PC-9 (cell line): ENCODE measurements around the gene SPTLC1. TPM values are rescaled to one million over a fixed set of nuclear protein-coding genes. Genes with fewer than 3 reads are reported as not detected.

ENCODE experiments used
- BruUV-seq: library from RNA; stranded (reverse); fragments of 400-500 nt; replicated peaks from 2 replicates; lab custom pipeline; 2021; lab: Mats Ljungman, UMichigan
- CTCF ChIA-PET: fragments of 300-600 bp; sonication (Branson Sonifier 250); formaldehyde crosslinking; loops from one replicate; lab custom pipeline; 2022; ENCODE audit warnings: antibody characterized with exemption; lab: Charles Lee
- POLR2A ChIA-PET: fragments of 300-600 bp; sonication (Branson Sonifier 250); formaldehyde crosslinking; loops from one replicate; lab custom pipeline; 2022; ENCODE audit warnings: antibody characterized with exemption; ENCODE audit not compliant: unreplicated experiment; lab: Charles Lee
- DNase-seq, 2 experiments: peaks; one replicate each; pipeline versions ENCODE4 v3.0.0 to v3.0.0-alpha.2; 2015 to 2022; ENCODE audit warnings: mixed read lengths in 1 of 2
- H2AFZ ChIP-seq: fragments of 200-600 bp; sonication (generic); 2 replicates; pipeline ENCODE4 v1.8.1; 2017; ENCODE audit warnings: antibody characterized with exemption
- H3F3A ChIP-seq: fragments of 200-600 bp; sonication (generic); 2 replicates; pipeline ENCODE4 v1.8.1; 2017; ENCODE audit warnings: antibody characterized with exemption, mild to moderate bottlenecking, low read depth; ENCODE audit not compliant: insufficient read depth
- H3K27ac ChIP-seq: fragments of 200-600 bp; sonication (generic); 2 replicates; pipeline ENCODE4 v1.6.1; 2016; ENCODE audit warnings: mixed run types
- H3K27me3 ChIP-seq: fragments of 200-600 bp; sonication (generic); 2 replicates; pipeline ENCODE4 v1.6.1; 2016; ENCODE audit warnings: low read depth, mixed run types; ENCODE audit not compliant: insufficient read depth
- H3K36me3 ChIP-seq: fragments of 200-600 bp; sonication (generic); 2 replicates; pipeline ENCODE4 v1.6.1; 2016; ENCODE audit warnings: low read depth, mixed run types
- H3K4me1 ChIP-seq: fragments of 200-600 bp; sonication (generic); replicated peaks from 2 replicates; pipeline ENCODE4 v1.6.1; 2016; ENCODE audit warnings: mixed run types; ENCODE audit not compliant: insufficient read depth
- H3K4me2 ChIP-seq: fragments of 200-600 bp; sonication (generic); 2 replicates; pipeline ENCODE4 v1.6.1; 2017; ENCODE audit warnings: mixed run types
- H3K4me3 ChIP-seq: fragments of 200-600 bp; sonication (generic); 2 replicates; pipeline ENCODE4 v1.6.1; 2016; ENCODE audit warnings: mixed run types
- H3K79me2 ChIP-seq: fragments of 200-600 bp; sonication (generic); 2 replicates; pipeline ENCODE4 v1.6.1; 2017; ENCODE audit warnings: low read depth, mixed run types
- H3K9me2 ChIP-seq: fragments of 200-600 bp; sonication (generic); 2 replicates; pipeline ENCODE4 v1.8.1; 2017; ENCODE audit warnings: mild to moderate bottlenecking; ENCODE audit not compliant: insufficient read depth
- H3K9me3 ChIP-seq: fragments of 200-600 bp; sonication (generic); 2 replicates; pipeline ENCODE4 v1.8.1; 2016; ENCODE audit warnings: low read depth; ENCODE audit not compliant: insufficient read depth
- H4K20me1 ChIP-seq: fragments of 200-600 bp; sonication (generic); 2 replicates; pipeline ENCODE4 v1.8.1; 2017; ENCODE audit not compliant: insufficient read depth
- CTCF ChIP-seq: fragments of 200-600 bp; sonication (generic); conservative IDR thresholded peaks from 2 replicates; pipeline ENCODE4 v1.6.1; 2017; ENCODE audit warnings: mixed run types, antibody characterized with exemption, mild to moderate bottlenecking, moderate library complexity
- EZH2 ChIP-seq: fragments of 200-600 bp; sonication (generic); IDR thresholded peaks from 2 replicates; pipeline ENCODE4 v1.8.0; 2017; ENCODE audit warnings: antibody characterized with exemption, low read depth
- intact Hi-C: fragments of 100-400 bp; cut with micrococcal nuclease; formaldehyde crosslinking; loops from one replicate; pipeline ENCODE4 v1.10.0; 2022; ENCODE audit not compliant: unreplicated experiment
- total RNA-seq: library from RNA; stranded (reverse); gene quantifications from 2 replicates; pipeline ENCODE4 v1.2.3, GENCODE V29; 2021

The SPTLC1 gene
- total RNA-seq, 1 experiment from 2014 or later: 103 TPM

GRCh38 chr9:92100237-92100911 lies 14.8 kb downstream of the SPTLC1 start:
- H3K79me2 ChIP-seq: peaks cover 32% of the 10 kb centered on the region
- H2AFZ ChIP-seq: no peak overlapping the region
- DNase-seq: peak; percentile 85 to 87
- H3K4me3 ChIP-seq: peak overlapping the region; percentile 39; the same call in 1 of the 2 replicates
- peaks cover 20% of the 10 kb centered on the region; the same call in 1 of the 2 replicates for H3F3A ChIP-seq
- H3K9me3 ChIP-seq: no peaks in the 10 kb centered on the region
- H3K27ac ChIP-seq: peak overlapping the region; percentile 66
- H3K4me2 ChIP-seq: peak overlapping the region; percentile 65
- no peaks in the 10 kb centered on the region for H3K9me2 ChIP-seq
- CTCF ChIA-PET: no interaction called here
- H3K36me3 ChIP-seq: peaks cover 10% of the 10 kb centered on the region
- no TSS peak for BruUV-seq
- TF ChIP-seq CTCF (no peak), EZH2 (no peak)
- POLR2A ChIA-PET: no interaction called here
- intact Hi-C loops: no loop called here
- peaks cover 24% of the 10 kb centered on the region for H3K4me1 ChIP-seq
- H3K27me3 ChIP-seq: no peaks in the 10 kb centered on the region
- H4K20me1 ChIP-seq: peaks cover 3% of the 10 kb centered on the region; the same call in 1 of the 2 replicates

- H3K9me2 ChIP-seq: no peaks in the 10 kb centered on the region
- ChIA-PET CTCF (no interaction called here), POLR2A (no interaction called here)
- peaks cover 20% of the 10 kb centered on the region; the same call in 1 of the 2 replicates for H3F3A ChIP-seq
- H4K20me1 ChIP-seq: peaks cover 3% of the 10 kb centered on the region; the same call in 1 of the 2 replicates
- no peak overlapping the region for H3K27ac ChIP-seq
- no peak overlapping the region for H2AFZ ChIP-seq
- H3K4me1 ChIP-seq: peaks cover 24% of the 10 kb centered on the region
- TF ChIP-seq EZH2 (no peak), CTCF (no peak)
- DNase-seq: no peak
- H3K36me3 ChIP-seq: peaks cover 10% of the 10 kb centered on the region
- intact Hi-C loops: no loop called here
- H3K4me3 ChIP-seq: no peak overlapping the region
- H3K4me2 ChIP-seq: no peak overlapping the region
- no peaks in the 10 kb centered on the region for H3K9me3 ChIP-seq
- BruUV-seq: no TSS peak
- peaks cover 34% of the 10 kb centered on the region for H3K79me2 ChIP-seq
- H3K27me3 ChIP-seq: no peaks in the 10 kb centered on the region
These were observed 16.6 kb downstream of the SPTLC1 start for GRCh38 chr9:92098638-92099037.

- Histone ChIP-seq H3K36me3 (peaks cover 10% of the 10 kb centered on the region), H3F3A (peaks cover 20% of the 10 kb centered on the region; the same call in 1 of the 2 replicates), H3K4me1 (peaks cover 24% of the 10 kb centered on the region), H3K27ac (no peak overlapping the region), H2AFZ (no peak overlapping the region), H4K20me1 (peaks cover 3% of the 10 kb centered on the region; the same call in 1 of the 2 replicates), H3K9me3 (no peaks in the 10 kb centered on the region), H3K9me2 (no peaks in the 10 kb centered on the region), H3K4me2 (no peak overlapping the region), H3K27me3 (no peaks in the 10 kb centered on the region), H3K4me3 (no peak overlapping the region), H3K79me2 (peaks cover 40% of the 10 kb centered on the region)
- ChIA-PET POLR2A (no interaction called here), CTCF (no interaction called here)
- no peak for TF ChIP-seq CTCF
- DNase-seq: no peak
- intact Hi-C loops: no loop called here
- BruUV-seq: no TSS peak
These were observed 17.2 kb downstream of the SPTLC1 start for GRCh38 chr9:92097997-92098482.
